ENCODE results near the gene CARHSP1. TPM values are rescaled to one million over a fixed set of nuclear protein-coding genes. Genes with fewer than 3 reads are reported as not detected.
A peak's percentile ranks its signal among the peaks of the same experiment; 100 is the strongest.

CARHSP1 gene
- polyA plus RNA-seq, 1 experiment, result 65.5 TPM

DNA sequence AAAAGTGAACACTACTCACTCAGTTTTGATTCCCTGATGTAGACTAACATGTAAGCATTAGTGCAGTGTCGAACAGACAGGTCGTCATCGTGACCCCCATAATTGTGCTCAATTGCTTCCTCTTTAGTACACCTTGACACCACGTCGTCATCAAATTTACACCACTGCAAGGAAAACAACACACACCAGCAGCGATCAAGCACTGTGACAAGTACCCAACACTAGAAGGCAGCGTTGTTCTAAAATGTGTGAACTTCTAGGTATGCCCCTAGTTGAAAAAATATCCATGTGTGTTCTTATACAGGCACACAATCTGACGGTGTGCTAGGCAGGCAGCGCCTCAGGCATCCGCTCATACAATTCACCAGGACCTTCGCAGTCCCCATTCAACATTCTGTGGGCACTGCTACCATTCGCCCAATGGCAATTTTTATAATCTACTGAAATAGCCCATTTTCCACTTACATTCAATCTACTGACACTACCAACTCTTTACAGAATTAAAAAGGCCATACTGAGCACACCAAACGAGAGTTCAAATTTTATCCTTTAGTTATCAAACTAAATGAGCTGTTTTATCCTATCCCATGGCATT is 36.5 kb upstream of the CARHSP1 start:
- no peak overlapping the region for H3K27ac ChIP-seq (ENCODE audit: low read depth, low read length)
- H3K9me3 ChIP-seq (ENCODE audit: control insufficient read depth, insufficient read depth, low read length), result no peaks in the 10 kb centered on the region
- no peak overlapping the region for H3K4me3 ChIP-seq (ENCODE audit: low read depth, low read length)
- TF ChIP-seq, protein P1, sequence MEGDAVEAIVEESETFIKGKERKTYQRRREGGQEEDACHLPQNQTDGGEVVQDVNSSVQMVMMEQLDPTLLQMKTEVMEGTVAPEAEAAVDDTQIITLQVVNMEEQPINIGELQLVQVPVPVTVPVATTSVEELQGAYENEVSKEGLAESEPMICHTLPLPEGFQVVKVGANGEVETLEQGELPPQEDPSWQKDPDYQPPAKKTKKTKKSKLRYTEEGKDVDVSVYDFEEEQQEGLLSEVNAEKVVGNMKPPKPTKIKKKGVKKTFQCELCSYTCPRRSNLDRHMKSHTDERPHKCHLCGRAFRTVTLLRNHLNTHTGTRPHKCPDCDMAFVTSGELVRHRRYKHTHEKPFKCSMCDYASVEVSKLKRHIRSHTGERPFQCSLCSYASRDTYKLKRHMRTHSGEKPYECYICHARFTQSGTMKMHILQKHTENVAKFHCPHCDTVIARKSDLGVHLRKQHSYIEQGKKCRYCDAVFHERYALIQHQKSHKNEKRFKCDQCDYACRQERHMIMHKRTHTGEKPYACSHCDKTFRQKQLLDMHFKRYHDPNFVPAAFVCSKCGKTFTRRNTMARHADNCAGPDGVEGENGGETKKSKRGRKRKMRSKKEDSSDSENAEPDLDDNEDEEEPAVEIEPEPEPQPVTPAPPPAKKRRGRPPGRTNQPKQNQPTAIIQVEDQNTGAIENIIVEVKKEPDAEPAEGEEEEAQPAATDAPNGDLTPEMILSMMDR (IDR thresholded peaks at IDR 0.05; ENCODE audit: low read depth, low read length), result peak; percentile 62
- H3K27me3 ChIP-seq (ENCODE audit: control insufficient read depth, insufficient read depth, low read length), result no peaks in the 10 kb centered on the region
- no peak for DNase-seq (ENCODE audit: low read depth, low spot score)
- ChIA-PET POLR2A (no interaction called here), CTCF (interaction anchor here (0.7 to 1.6 kb wide), 4 partner anchors 11 to 229 kb away, joined by 3 to 14 read pairs (median 4); no protein-coding TSS in a partner anchor)

DNA sequence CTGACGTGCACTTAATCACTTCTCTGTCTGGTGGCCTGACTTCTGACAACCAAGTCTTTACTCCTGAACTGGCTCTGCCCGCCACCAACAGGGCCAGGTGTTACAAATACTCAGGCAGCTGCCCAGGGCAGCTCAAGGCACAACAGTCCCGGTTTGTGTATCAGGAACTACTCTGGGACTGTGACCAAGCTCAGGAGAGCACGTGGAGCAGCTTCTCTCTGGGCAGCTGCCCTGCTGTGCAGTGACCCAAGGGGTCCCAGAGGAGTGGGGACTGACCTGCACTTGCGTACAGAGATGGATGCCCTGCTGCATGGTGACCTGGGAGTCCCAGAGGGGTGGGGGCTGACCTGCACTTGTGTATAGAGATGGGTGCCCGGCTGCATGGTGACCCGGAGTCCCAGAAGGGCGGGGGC is 35.2 kb upstream of the CARHSP1 start:
- CTCF ChIA-PET, result interaction anchor here (0.6 to 1.1 kb wide), 2 partner anchors 105 to 246 kb away, joined by 3 to 4 read pairs; no protein-coding TSS in a partner anchor
- TF ChIP-seq, protein P1 (IDR thresholded peaks at IDR 0.05; ENCODE audit: low read depth, low read length), result no peak

DNA sequence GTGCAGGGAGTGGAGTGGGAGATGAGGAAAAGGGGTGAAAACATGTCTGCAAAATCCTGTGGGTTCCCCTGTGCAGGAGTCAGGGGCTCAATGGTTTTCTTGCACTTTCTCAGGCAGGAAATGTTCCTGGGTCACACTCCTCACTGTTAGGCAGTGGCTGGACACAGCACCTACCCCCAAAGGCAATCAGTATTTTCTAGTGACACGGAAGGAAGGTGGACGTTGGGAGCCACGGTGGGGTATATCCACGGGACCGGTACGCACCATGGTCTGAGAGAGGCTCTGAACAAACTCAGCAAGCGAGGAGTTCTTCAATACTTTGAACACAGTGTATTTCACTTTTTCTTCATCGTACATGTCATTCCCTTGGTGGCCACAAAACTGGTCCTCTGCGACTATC is 34.2 kb upstream of the CARHSP1 start:
- ChIA-PET POLR2A (no interaction called here), CTCF (interaction anchor here (1.1 to 1.6 kb wide), 2 partner anchors 106 kb away, joined by 4 to 7 read pairs; no protein-coding TSS in a partner anchor)
- Histone ChIP-seq H3K9me3 (ENCODE audit: control insufficient read depth, insufficient read depth, low read length) (no peaks in the 10 kb centered on the region), H3K27ac (ENCODE audit: low read depth, low read length) (no peak overlapping the region), H3K4me3 (ENCODE audit: low read depth, low read length) (no peak overlapping the region), H3K27me3 (ENCODE audit: control insufficient read depth, insufficient read depth, low read length) (no peaks in the 10 kb centered on the region)
- DNase-seq (ENCODE audit: low read depth, low spot score), result no peak
- TF ChIP-seq, protein P1 (IDR thresholded peaks at IDR 0.05; ENCODE audit: low read depth, low read length), result no peak

More for the DNA sequence above, 35.2 kb upstream of the CARHSP1 start:
- POLR2A ChIA-PET, result no interaction called here
- no peak for DNase-seq (ENCODE audit: low read depth, low spot score)
- no peak overlapping the region for H3K4me3 ChIP-seq (ENCODE audit: low read depth, low read length)
- H3K27ac ChIP-seq (ENCODE audit: low read depth, low read length), result no peak overlapping the region
- no peaks in the 10 kb centered on the region for H3K9me3 ChIP-seq (ENCODE audit: control insufficient read depth, insufficient read depth, low read length)
- no peaks in the 10 kb centered on the region for H3K27me3 ChIP-seq (ENCODE audit: control insufficient read depth, insufficient read depth, low read length)

DNA sequence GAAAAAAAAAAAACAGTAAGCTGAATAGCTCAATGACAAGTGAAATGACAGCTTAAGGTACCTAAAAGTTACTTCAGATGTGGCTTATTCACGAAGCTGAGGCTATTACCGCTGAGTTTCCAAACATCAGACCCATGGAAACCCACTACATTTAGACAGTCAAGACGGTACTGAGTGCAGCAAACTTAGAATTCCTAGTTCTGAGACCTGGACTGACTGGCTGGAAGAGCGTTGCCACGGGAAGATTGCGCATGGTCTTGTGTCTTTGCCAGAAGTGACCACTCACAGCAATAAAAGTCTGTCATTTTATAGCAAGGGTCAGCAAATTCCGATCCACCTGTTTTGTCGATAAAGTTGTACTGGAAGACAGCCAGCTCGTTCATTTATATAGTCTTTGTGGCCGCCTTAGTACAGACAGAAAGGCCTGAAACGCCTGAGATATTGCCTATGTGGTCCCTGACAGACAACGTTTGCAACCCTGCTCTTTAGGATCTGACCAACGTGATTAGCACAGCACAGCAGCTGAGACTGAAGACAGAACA is 32.6 kb upstream of the CARHSP1 start:
- H3K4me3 ChIP-seq (ENCODE audit: low read depth, low read length), result no peak overlapping the region
- ChIA-PET CTCF (interaction anchor here (1.2 to 4.0 kb wide), 4 partner anchors 21 to 252 kb away, joined by 3 to 22 read pairs (median 8); no protein-coding TSS in a partner anchor), POLR2A (no interaction called here)
- no peak for DNase-seq (ENCODE audit: low read depth, low spot score)
- no peaks in the 10 kb centered on the region for H3K27me3 ChIP-seq (ENCODE audit: control insufficient read depth, insufficient read depth, low read length)
- H3K9me3 ChIP-seq (ENCODE audit: control insufficient read depth, insufficient read depth, low read length), result no peaks in the 10 kb centered on the region
- TF ChIP-seq, protein P1 (IDR thresholded peaks at IDR 0.05; ENCODE audit: low read depth, low read length), result no peak
- no peak overlapping the region for H3K27ac ChIP-seq (ENCODE audit: low read depth, low read length)

DNA sequence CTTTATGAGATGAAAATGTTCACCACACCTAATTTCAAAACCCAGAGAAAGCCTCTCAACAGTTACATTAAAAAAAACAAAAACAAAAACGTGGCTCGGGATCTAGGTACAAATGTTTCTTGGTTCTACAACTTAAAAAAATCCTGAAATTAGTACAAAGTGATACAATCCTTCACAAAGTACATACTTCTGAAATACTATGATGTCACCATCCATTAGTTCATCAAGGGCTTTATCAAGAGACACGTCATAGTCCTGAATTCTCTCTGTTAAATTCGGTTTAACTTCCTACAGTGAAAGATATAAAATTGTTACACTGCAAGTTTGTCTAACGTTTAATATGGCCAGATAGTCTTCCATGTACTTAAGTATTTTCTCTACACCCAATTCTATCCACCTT is 31.5 kb upstream of the CARHSP1 start:
- TF ChIP-seq, protein P1 (IDR thresholded peaks at IDR 0.05; ENCODE audit: low read depth, low read length), result no peak
- ChIA-PET POLR2A (no interaction called here), CTCF (interaction anchor here (1.2 to 4.0 kb wide), 4 partner anchors 20 to 251 kb away, joined by 3 to 22 read pairs (median 7); no protein-coding TSS in a partner anchor)
- Histone ChIP-seq H3K9me3 (ENCODE audit: control insufficient read depth, insufficient read depth, low read length) (no peaks in the 10 kb centered on the region), H3K27ac (ENCODE audit: low read depth, low read length) (no peak overlapping the region), H3K4me3 (ENCODE audit: low read depth, low read length) (no peak overlapping the region), H3K27me3 (ENCODE audit: control insufficient read depth, insufficient read depth, low read length) (no peaks in the 10 kb centered on the region)
- DNase-seq (ENCODE audit: low read depth, low spot score), result no peak

Data from AG04450 (cell line).